Transverse colon (tissue), 4 donors: ENCODE data around the gene SMAP2. TPM values are rescaled to one million over a fixed set of nuclear protein-coding genes. Genes with fewer than 3 reads are reported as not detected.

Experiments
- DNase-seq: peaks from one replicate; pipeline ENCODE4 v3.0.0-alpha.2; 2019
- H3K27ac ChIP-seq, 4 donors: fragments of 200-600 bp; sonication (generic); 2 replicates each; pipeline ENCODE4 v1.5.1; 2016 to 2018; ENCODE audit warnings: inconsistent platforms in 4 of 4
- H3K27me3 ChIP-seq: fragments of 200-600 bp; sonication (generic); 2 replicates; pipeline ENCODE4 v1.5.1; 2017; ENCODE audit warnings: inconsistent platforms
- H3K36me3 ChIP-seq, 4 donors: fragments of 200-600 bp; sonication (generic); 2 replicates each; pipeline ENCODE4 v1.5.1; 2017 to 2019; ENCODE audit warnings: inconsistent platforms in 4 of 4
- H3K4me1 ChIP-seq, 4 donors: fragments of 200-600 bp; sonication (generic); 2 replicates each; pipeline ENCODE4 v1.5.1; 2017 to 2020; ENCODE audit warnings: inconsistent platforms in 4 of 4
- H3K4me3 ChIP-seq, 4 donors: fragments of 200-600 bp; sonication (generic); 1 replicate in 1 of 4; 2 replicates in 3 of 4; pipeline versions ENCODE4 v1.5.1 to v1.6.1; 2017 to 2019; ENCODE audit warnings: inconsistent platforms in 4 of 4
- H3K9me3 ChIP-seq, 2 donors: fragments of 200-600 bp; sonication (generic); 2 replicates each; pipeline ENCODE4 v1.5.1; 2017 to 2019; ENCODE audit warnings: inconsistent platforms in 2 of 2
- EP300 ChIP-seq: sonication (generic); formaldehyde crosslinking; IDR thresholded peaks from one replicate; pipeline ENCODE4 v1.6.1; 2017; ENCODE audit warnings: antibody characterized with exemption, low read depth
- POLR2A ChIP-seq: fragments of 450-650 bp; IDR thresholded peaks from one replicate; pipeline ENCODE4 v1.6.1; 2016; ENCODE audit warnings: antibody characterized with exemption, mild to moderate bottlenecking, moderate library complexity
- POLR2AphosphoS5 ChIP-seq, 3 donors: sonication (generic); formaldehyde crosslinking; IDR thresholded peaks; one replicate each; pipeline ENCODE4 v1.6.1; 2016; ENCODE audit warnings: antibody characterized with exemption in 3 of 3
- WGBS, 2 donors: methylation state at CpG; one replicate each; pipeline ENCODE4 v1.1.5; 2018; ENCODE audit warnings: low coverage in 1 of 2; 5-methylcytosine and 5-hydroxymethylcytosine counted together
- in situ Hi-C, 4 donors: fragments of 200-750 bp; cut with MboI; loops; one replicate each; pipeline versions ENCODE4 v1.15.0 to v1.15.1; 2017; ENCODE audit warnings: low sequenced_read_pairs in 3 of 4, low pct_ligation_motif_present in 1 of 4, low pct_unique_long_range_greater_than_20kb in 1 of 4
- intact Hi-C: fragments of 100-400 bp; cut with DNase I; formaldehyde crosslinking; loops from one replicate; pipeline ENCODE4 v1.15.1; 2023; ENCODE audit warnings: low total_unique reads
- total RNA-seq, 4 donors: library from RNA; depleted of rRNA; stranded (reverse); fragments of >200 nt; gene quantifications; one replicate each; pipeline ENCODE4 v1.1.0, GENCODE V29; 2016
- TF ChIP-seq, protein P1 (sequence below), 5 experiments: fragments of 200-600 bp in 3 of 5; fragments of 450-650 bp in 2 of 5; sonication (generic) in 3 of 5; IDR thresholded peaks; 1 replicate in 2 of 5; 2 replicates in 3 of 5; pipeline ENCODE4 v1.5.1; 2016 to 2017; ENCODE audit warnings: antibody characterized with exemption in 5 of 5, inconsistent platforms in 3 of 5, mild to moderate bottlenecking in 2 of 5, moderate library complexity in 1 of 5

The SMAP2 gene
- total RNA-seq, 4 donors from 2014 or later: 20.1 to 47.0 (median 33.8) TPM

- Histone ChIP-seq H3K4me3 (no peak overlapping the region), H3K36me3 (no peaks in the 10 kb centered on the region), H3K4me1 (no peaks in the 10 kb centered on the region), H3K27me3 (no peaks in the 10 kb centered on the region), H3K27ac (peak overlapping the region in 1 of 4 donors; percentile 47), H3K9me3 (peaks cover 8 to 10% of the 10 kb centered on the region in 2 donors)
- no peak for DNase-seq
- in situ Hi-C loops: no loop called here
- TF ChIP-seq POLR2A: no peak
- TF ChIP-seq POLR2AphosphoS5 (IDR thresholded peaks at IDR 0.05): no peak
- TF ChIP-seq EP300: no peak
- TF ChIP-seq, protein P1, sequence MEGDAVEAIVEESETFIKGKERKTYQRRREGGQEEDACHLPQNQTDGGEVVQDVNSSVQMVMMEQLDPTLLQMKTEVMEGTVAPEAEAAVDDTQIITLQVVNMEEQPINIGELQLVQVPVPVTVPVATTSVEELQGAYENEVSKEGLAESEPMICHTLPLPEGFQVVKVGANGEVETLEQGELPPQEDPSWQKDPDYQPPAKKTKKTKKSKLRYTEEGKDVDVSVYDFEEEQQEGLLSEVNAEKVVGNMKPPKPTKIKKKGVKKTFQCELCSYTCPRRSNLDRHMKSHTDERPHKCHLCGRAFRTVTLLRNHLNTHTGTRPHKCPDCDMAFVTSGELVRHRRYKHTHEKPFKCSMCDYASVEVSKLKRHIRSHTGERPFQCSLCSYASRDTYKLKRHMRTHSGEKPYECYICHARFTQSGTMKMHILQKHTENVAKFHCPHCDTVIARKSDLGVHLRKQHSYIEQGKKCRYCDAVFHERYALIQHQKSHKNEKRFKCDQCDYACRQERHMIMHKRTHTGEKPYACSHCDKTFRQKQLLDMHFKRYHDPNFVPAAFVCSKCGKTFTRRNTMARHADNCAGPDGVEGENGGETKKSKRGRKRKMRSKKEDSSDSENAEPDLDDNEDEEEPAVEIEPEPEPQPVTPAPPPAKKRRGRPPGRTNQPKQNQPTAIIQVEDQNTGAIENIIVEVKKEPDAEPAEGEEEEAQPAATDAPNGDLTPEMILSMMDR (IDR thresholded peaks at IDR 0.05): no peak
- intact Hi-C loops: no loop called here
- 89 to 100% methylated on average over 1 to 3 of the region's 3 CpGs for WGBS, 2 donors
Observed at GRCh38 chr1:40353082-40353481, 20.4 kb upstream of the SMAP2 start.

GRCh38 chr1:40357625-40358024, 15.9 kb upstream of the SMAP2 start:
- in situ Hi-C loops (no loop called here), intact Hi-C loops (no loop called here)
- no peak for DNase-seq
- Histone ChIP-seq H3K36me3 (no peaks in the 10 kb centered on the region), H3K4me1 (no peaks in the 10 kb centered on the region), H3K4me3 (no peak overlapping the region), H3K27me3 (no peaks in the 10 kb centered on the region), H3K9me3 (peaks cover 8 to 19% of the 10 kb centered on the region in 2 donors), H3K27ac (no peak overlapping the region)
- TF ChIP-seq EP300 (no peak), POLR2AphosphoS5 (IDR thresholded peaks at IDR 0.05) (no peak), POLR2A (no peak)
- TF ChIP-seq, protein P1 (IDR thresholded peaks at IDR 0.05): no peak

- in situ Hi-C loops: no loop called here
- Histone ChIP-seq H3K27ac (no peak overlapping the region), H3K9me3 (peaks cover 8 to 19% of the 10 kb centered on the region in 2 donors), H3K27me3 (peaks cover 3% of the 10 kb centered on the region), H3K36me3 (no peaks in the 10 kb centered on the region), H3K4me1 (no peaks in the 10 kb centered on the region), H3K4me3 (no peak overlapping the region)
- intact Hi-C loops: no loop called here
- TF ChIP-seq EP300: no peak
- no peak for TF ChIP-seq POLR2A
- TF ChIP-seq POLR2AphosphoS5 (IDR thresholded peaks at IDR 0.05): no peak
- no peak for DNase-seq
Observed at GRCh38 chr1:40360631-40361030, 12.9 kb upstream of the SMAP2 start.

DNA sequence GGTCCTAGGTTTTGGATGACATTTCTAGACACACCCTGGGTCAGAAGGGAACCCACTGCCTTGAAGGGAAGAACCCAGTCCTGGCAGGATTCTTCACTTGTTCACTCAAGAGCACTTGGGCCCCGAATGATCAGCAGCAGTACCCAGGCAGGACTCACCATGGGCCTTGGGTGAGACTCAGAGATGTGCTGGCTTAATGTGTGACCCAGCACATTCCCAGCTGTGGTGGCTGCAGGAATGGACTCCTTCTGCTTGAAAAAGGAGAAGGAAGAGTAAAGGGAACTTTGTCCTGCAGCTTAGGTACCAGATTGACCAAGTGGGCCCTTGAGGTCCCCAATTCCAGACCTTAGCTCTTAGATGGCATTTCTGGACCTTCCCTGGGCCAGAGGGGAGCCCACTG, 12.3 kb upstream of the SMAP2 start:
- H3K4me1 ChIP-seq: no peaks in the 10 kb centered on the region
- WGBS, 2 donors: 100% methylated on average over 1 of the region's 1 CpG; no CpG with 5 or more reads in 1 of the 2 donors
- DNase-seq: no peak
- TF ChIP-seq POLR2AphosphoS5 (IDR thresholded peaks at IDR 0.05) (no peak), EP300 (no peak), POLR2A (no peak)
- TF ChIP-seq, protein P1 (IDR thresholded peaks at IDR 0.05): no peak
- H3K4me3 ChIP-seq: no peak overlapping the region
- no peak overlapping the region for H3K27ac ChIP-seq
- H3K27me3 ChIP-seq: peaks cover 3% of the 10 kb centered on the region
- peaks cover 8 to 19% of the 10 kb centered on the region in 2 donors for H3K9me3 ChIP-seq
- intact Hi-C loops (no loop called here), in situ Hi-C loops (no loop called here)
- no peaks in the 10 kb centered on the region for H3K36me3 ChIP-seq

DNA sequence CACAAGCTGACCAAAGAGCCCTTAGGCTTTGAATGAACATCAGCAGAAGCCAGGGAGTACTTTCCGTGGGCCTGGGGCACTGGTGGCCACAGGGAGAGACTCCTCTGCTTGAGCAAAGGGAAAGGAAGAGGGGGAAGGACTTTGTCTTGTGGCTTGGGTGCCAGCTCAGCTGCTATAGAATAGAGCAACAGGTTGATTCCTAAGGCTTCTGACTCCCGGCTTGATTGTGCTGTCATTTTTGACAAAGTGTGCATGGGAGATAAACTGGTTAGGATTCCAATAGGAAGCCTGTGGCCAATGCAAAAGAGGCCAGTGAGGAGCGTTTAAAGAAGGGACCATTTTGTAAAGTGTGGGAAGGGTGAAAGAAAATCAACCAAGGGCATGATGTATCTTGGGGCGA, 11.9 kb upstream of the SMAP2 start:
- TF ChIP-seq EP300 (no peak), POLR2A (no peak), POLR2AphosphoS5 (IDR thresholded peaks at IDR 0.05) (no peak)
- TF ChIP-seq, protein P1 (IDR thresholded peaks at IDR 0.05): no peak
- no peak for DNase-seq
- Histone ChIP-seq H3K36me3 (no peaks in the 10 kb centered on the region), H3K4me1 (no peaks in the 10 kb centered on the region), H3K9me3 (peaks cover 8 to 19% of the 10 kb centered on the region in 2 donors), H3K4me3 (no peak overlapping the region), H3K27ac (no peak overlapping the region), H3K27me3 (peaks cover 3% of the 10 kb centered on the region)
- intact Hi-C loops (no loop called here), in situ Hi-C loops (no loop called here)
- WGBS, 2 donors: 89 to 100% methylated on average over 2 to 4 of the region's 4 CpGs
